Neuronal stem cell (in vitro differentiated cells): ENCODE data around the gene PAPPA.

Source experiments
- DNase-seq: peaks from one replicate; pipeline ENCODE4 v3.0.0-alpha.2; 2013; ENCODE audit warnings: low spot score
- H2AFZ ChIP-seq: one replicate; pipeline ENCODE4 v1.6.1; 2013; ENCODE audit warnings: mild to moderate bottlenecking, low read length, inconsistent platforms
- H2AK5ac ChIP-seq: 2 replicates; pipeline ENCODE4 v1.6.1; 2013; ENCODE audit warnings: low read depth, mild to moderate bottlenecking, inconsistent platforms, low read length, moderate library complexity, mixed read lengths
- H2BK120ac ChIP-seq: 2 replicates; pipeline ENCODE4 v1.6.1; 2013; ENCODE audit warnings: low read depth, mild to moderate bottlenecking, inconsistent platforms, low read length, moderate library complexity, mixed read lengths
- H2BK12ac ChIP-seq: one replicate; pipeline ENCODE4 v1.6.1; 2013; ENCODE audit warnings: low read length, inconsistent platforms
- H2BK15ac ChIP-seq: 2 replicates; pipeline ENCODE4 v1.6.1; 2013; ENCODE audit warnings: mild to moderate bottlenecking, low read length, inconsistent platforms, mixed read lengths
- H2BK5ac ChIP-seq: one replicate; pipeline ENCODE4 v1.6.1; 2013; ENCODE audit warnings: inconsistent platforms, mild to moderate bottlenecking, low read length, moderate library complexity
- H3K14ac ChIP-seq: one replicate; pipeline ENCODE4 v1.6.1; 2013; ENCODE audit warnings: low read length, inconsistent platforms
- H3K18ac ChIP-seq: 2 replicates; pipeline ENCODE4 v1.6.1; 2013; ENCODE audit warnings: low read length, inconsistent platforms
- H3K23ac ChIP-seq: 2 replicates; pipeline ENCODE4 v1.6.1; 2013; ENCODE audit warnings: low read depth, mild to moderate bottlenecking, mixed read lengths, low read length, inconsistent platforms; ENCODE audit not compliant: poor library complexity
- H3K27ac ChIP-seq: replicated peaks from 3 replicates; pipeline ENCODE4 v1.5.1; 2013; ENCODE audit warnings: low read length, inconsistent platforms
- H3K27me3 ChIP-seq, 3 experiments: 2 replicates each; pipeline ENCODE4 v1.6.1; 2013; ENCODE audit warnings: low read length in 3 of 3, mild to moderate bottlenecking in 2 of 3, inconsistent platforms in 1 of 3, low read depth in 1 of 3, mixed read lengths in 1 of 3, moderate library complexity in 1 of 3; ENCODE audit not compliant: control insufficient read depth in 3 of 3, insufficient read depth in 3 of 3
- H3K36me3 ChIP-seq, 2 donors: replicated peaks in 1 of 2; 2 replicates each; pipeline ENCODE4 v1.6.1; 2013; ENCODE audit warnings: low read length in 2 of 2; ENCODE audit not compliant: control insufficient read depth in 2 of 2, insufficient read depth in 2 of 2
- H3K4ac ChIP-seq: 2 replicates; pipeline ENCODE4 v1.6.1; 2013; ENCODE audit warnings: inconsistent platforms, mild to moderate bottlenecking, low read length, moderate library complexity
- H3K4me1 ChIP-seq, 2 donors: 1 replicate in 1 of 2; 2 replicates in 1 of 2; pipeline ENCODE4 v1.6.1; 2013; ENCODE audit warnings: low read length in 2 of 2, low read depth in 1 of 2; ENCODE audit not compliant: control insufficient read depth in 2 of 2, insufficient read depth in 1 of 2
- H3K4me2 ChIP-seq: one replicate; pipeline ENCODE4 v1.6.1; 2013; ENCODE audit warnings: mild to moderate bottlenecking, low read length, inconsistent platforms; ENCODE audit not compliant: insufficient read depth, poor library complexity, severe bottlenecking
- H3K4me3 ChIP-seq, 2 donors: 2 replicates each; pipeline ENCODE4 v1.5.1; 2013; ENCODE audit warnings: low read length in 2 of 2, mild to moderate bottlenecking in 2 of 2, inconsistent platforms in 1 of 2, moderate library complexity in 1 of 2
- H3K79me1 ChIP-seq: one replicate; pipeline ENCODE4 v1.6.1; 2013; ENCODE audit warnings: low read depth, mild to moderate bottlenecking, inconsistent platforms, low read length, moderate library complexity
- H3K9ac ChIP-seq: one replicate; pipeline ENCODE4 v1.6.1; 2013; ENCODE audit warnings: mild to moderate bottlenecking, low read depth, low read length, inconsistent platforms; ENCODE audit not compliant: poor library complexity
- H3K9me3 ChIP-seq, 2 donors: replicated peaks in 1 of 2; 2 replicates each; pipeline versions ENCODE3 to v1.6.1; 2013; ENCODE audit warnings: low read length in 2 of 2, mild to moderate bottlenecking in 2 of 2, inconsistent platforms in 1 of 2, low read depth in 1 of 2, mixed read lengths in 1 of 2, moderate library complexity in 1 of 2; ENCODE audit not compliant: control insufficient read depth in 2 of 2, insufficient read depth in 1 of 2
- H4K8ac ChIP-seq: one replicate; pipeline ENCODE4 v1.6.1; 2013; ENCODE audit warnings: low read depth, mild to moderate bottlenecking, inconsistent platforms, low read length, moderate library complexity
- H4K91ac ChIP-seq: one replicate; pipeline ENCODE4 v1.6.1; 2013; ENCODE audit warnings: low read length, low read depth, mild to moderate bottlenecking, inconsistent platforms; ENCODE audit not compliant: poor library complexity
- WGBS, 2 donors: extraction: QIAGEN DNeasy Blood & Tissue Kit; methylation state at CpG; one replicate each; pipeline ENCODE4 v1.1.7; 2013; ENCODE audit warnings: missing lambda C conversion rate in 2 of 2, mixed read lengths in 1 of 2; ENCODE audit not compliant: insufficient read length in 2 of 2, insufficient replicate concordance in 1 of 2; ENCODE audit errors: extremely low coverage in 2 of 2; 5-methylcytosine and 5-hydroxymethylcytosine counted together

PAPPA gene

DNA sequence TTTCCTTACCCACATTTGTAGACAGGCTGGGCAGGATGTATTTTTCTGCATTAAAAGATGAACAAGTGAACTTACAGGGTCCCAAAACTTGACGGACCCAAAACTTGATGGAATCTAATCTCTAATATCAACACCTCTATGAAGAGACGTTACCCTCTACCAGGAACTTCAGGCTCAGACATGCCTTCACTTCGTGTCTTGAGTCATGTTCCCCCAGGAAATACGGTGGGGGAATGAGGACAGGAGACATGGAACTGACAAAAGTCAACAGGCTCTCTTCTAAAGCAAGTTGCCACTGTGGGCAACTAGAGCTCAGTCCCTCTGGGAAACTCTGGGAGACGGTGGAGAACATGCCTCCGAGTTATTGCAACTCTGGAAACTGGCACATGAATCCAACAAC, 196.1 kb downstream of the PAPPA start:
- Histone ChIP-seq H2BK15ac (no peak overlapping the region), H3K4me1 (no peaks in the 10 kb centered on the region), H3K36me3 (peaks cover 0 to 93% of the 10 kb centered on the region in 2 donors)

GRCh38 chr9:116350213-116350612, 196.6 kb downstream of the PAPPA start:
- Histone ChIP-seq H3K27me3 (no peaks in the 10 kb centered on the region), H3K23ac (no peak overlapping the region), H2BK5ac (no peak overlapping the region), H3K14ac (no peak overlapping the region), H3K9me3 (no peaks in the 10 kb centered on the region), H3K4me3 (no peak overlapping the region), H2AK5ac (no peak overlapping the region), H2BK15ac (no peak overlapping the region), H3K4ac (no peak overlapping the region), H3K4me1 (no peaks in the 10 kb centered on the region), H3K4me2 (no peak overlapping the region), H3K18ac (no peak overlapping the region), H2BK120ac (no peak overlapping the region), H3K36me3 (peaks cover 0 to 93% of the 10 kb centered on the region in 2 donors), H2AFZ (no peak overlapping the region), H4K91ac (no peak overlapping the region), H3K27ac (no peak overlapping the region), H4K8ac (no peak overlapping the region), H3K79me1 (no peaks in the 10 kb centered on the region), H3K9ac (no peak overlapping the region), H2BK12ac (no peak overlapping the region)
- WGBS, 2 donors, result no CpG with 5 or more reads among the region's 2 CpGs
- DNase-seq, result no peak

More for the DNA sequence above, 196.1 kb downstream of the PAPPA start:
- H3K27ac ChIP-seq, result no peak overlapping the region
- no peak overlapping the region for H2BK120ac ChIP-seq
- no peak overlapping the region for H3K4me3 ChIP-seq
- H3K79me1 ChIP-seq, result no peaks in the 10 kb centered on the region
- no peak overlapping the region for H4K8ac ChIP-seq
- no peak overlapping the region for H3K23ac ChIP-seq
- no peaks in the 10 kb centered on the region for H3K9me3 ChIP-seq
- no peak overlapping the region for H4K91ac ChIP-seq
- H2AK5ac ChIP-seq, result no peak overlapping the region
- H2AFZ ChIP-seq, result no peak overlapping the region
- H3K18ac ChIP-seq, result no peak overlapping the region
- no peaks in the 10 kb centered on the region for H3K27me3 ChIP-seq
- no peak overlapping the region for H3K4ac ChIP-seq
- no peak overlapping the region for H2BK5ac ChIP-seq
- H2BK12ac ChIP-seq, result no peak overlapping the region
- DNase-seq, result no peak
- no CpG with 5 or more reads among the region's 6 CpGs for WGBS, 2 donors
- H3K4me2 ChIP-seq, result no peak overlapping the region
- H3K14ac ChIP-seq, result no peak overlapping the region
- no peak overlapping the region for H3K9ac ChIP-seq

DNA sequence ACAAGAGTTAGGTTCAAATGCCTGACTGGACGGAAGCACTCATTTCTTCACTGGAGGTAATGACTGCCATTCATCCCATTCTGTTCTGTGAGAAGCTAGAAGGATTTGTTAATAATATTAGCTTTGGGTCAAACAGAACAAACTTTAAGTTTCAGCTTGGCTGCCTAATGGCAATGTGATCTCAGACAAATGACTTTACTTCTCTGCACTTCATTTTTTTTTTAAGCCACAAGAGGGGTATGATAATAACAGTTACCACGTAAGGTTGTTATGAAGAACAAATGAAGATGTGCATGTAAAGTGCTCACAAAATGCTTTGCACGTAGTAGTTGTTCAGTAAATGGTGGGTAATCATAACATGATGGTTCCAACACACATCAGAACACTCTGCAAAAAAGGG, 199.4 kb downstream of the PAPPA start:
- no peak overlapping the region for H2AK5ac ChIP-seq
- no peak overlapping the region for H4K8ac ChIP-seq
- H3K27ac ChIP-seq, result no peak overlapping the region
- no peaks in the 10 kb centered on the region for H3K27me3 ChIP-seq
- H3K18ac ChIP-seq, result no peak overlapping the region
- no peak overlapping the region for H2AFZ ChIP-seq
- H3K23ac ChIP-seq, result no peak overlapping the region
- H2BK12ac ChIP-seq, result no peak overlapping the region
- no peak overlapping the region for H4K91ac ChIP-seq
- no CpG with 5 or more reads among the region's 3 CpGs for WGBS, 2 donors
- peaks cover 0 to 5% of the 10 kb centered on the region in 2 donors for H3K9me3 ChIP-seq
- H3K4me3 ChIP-seq, result no peak overlapping the region
- H3K4ac ChIP-seq, result no peak overlapping the region
- H3K14ac ChIP-seq, result no peak overlapping the region
- no peak overlapping the region for H2BK15ac ChIP-seq
- no peaks in the 10 kb centered on the region for H3K4me1 ChIP-seq
- no peak overlapping the region for H2BK120ac ChIP-seq
- H3K4me2 ChIP-seq, result no peak overlapping the region
- no peaks in the 10 kb centered on the region for H3K79me1 ChIP-seq
- no peak overlapping the region for H3K9ac ChIP-seq
- no peak overlapping the region for H2BK5ac ChIP-seq
- H3K36me3 ChIP-seq, result peaks cover 0 to 92% of the 10 kb centered on the region in 2 donors
- no peak for DNase-seq

DNA sequence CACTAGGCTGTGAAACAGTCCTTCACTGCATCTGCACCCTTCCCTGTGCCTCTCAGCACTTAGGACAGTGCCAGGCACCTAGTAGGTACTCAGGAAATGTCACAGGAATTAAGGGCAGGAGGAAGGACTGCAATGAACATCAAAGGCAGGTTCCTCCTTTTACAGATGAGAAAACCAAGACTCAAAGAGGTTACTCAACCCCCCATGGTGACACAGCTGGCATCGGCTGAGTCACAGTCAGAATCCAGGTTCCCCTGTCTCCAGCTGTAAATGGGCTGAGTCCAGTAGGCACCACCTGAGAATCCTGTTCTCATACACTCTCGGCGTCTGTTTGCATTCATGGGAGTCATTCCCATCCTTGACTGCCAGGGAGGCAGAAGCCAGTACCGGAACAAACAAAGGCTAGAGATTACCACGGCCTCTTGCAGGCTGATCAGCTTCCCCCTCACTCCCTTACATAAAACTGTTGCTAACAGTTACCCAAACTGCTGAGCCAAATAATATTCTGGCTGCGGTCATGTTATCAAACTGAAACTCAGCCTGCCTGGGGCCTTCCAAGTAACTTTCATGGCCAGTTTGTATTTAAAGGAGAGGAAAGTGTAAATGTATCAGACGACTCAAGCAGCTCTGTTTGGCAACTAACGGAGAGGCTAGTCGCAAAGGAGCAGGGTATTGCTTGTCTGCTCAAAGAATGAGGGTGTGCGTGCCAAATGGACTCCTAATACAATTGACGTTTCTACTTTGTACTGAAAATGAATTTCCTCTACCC, 201.7 kb downstream of the PAPPA start:
- H4K8ac ChIP-seq, result no peak overlapping the region
- H3K4me1 ChIP-seq, result no peaks in the 10 kb centered on the region
- no CpG with 5 or more reads among the region's 11 CpGs for WGBS, 2 donors
- no peak overlapping the region for H2AFZ ChIP-seq
- H3K27ac ChIP-seq, result no peak overlapping the region
- no peak overlapping the region for H3K18ac ChIP-seq
- H3K36me3 ChIP-seq, result peaks cover 0 to 92% of the 10 kb centered on the region in 2 donors
- no peak overlapping the region for H2BK120ac ChIP-seq
- H3K9me3 ChIP-seq, result peaks cover 0 to 5% of the 10 kb centered on the region in 2 donors
- no peak for DNase-seq
- no peak overlapping the region for H3K4me3 ChIP-seq
- H4K91ac ChIP-seq, result no peak overlapping the region
- H3K4me2 ChIP-seq, result no peak overlapping the region
- H3K14ac ChIP-seq, result no peak overlapping the region
- no peak overlapping the region for H2BK15ac ChIP-seq
- H2BK12ac ChIP-seq, result no peak overlapping the region
- H3K23ac ChIP-seq, result no peak overlapping the region
- no peak overlapping the region for H3K9ac ChIP-seq
- no peaks in the 10 kb centered on the region for H3K27me3 ChIP-seq
- H3K4ac ChIP-seq, result no peak overlapping the region
- H2AK5ac ChIP-seq, result no peak overlapping the region
- H2BK5ac ChIP-seq, result no peak overlapping the region
- H3K79me1 ChIP-seq, result no peaks in the 10 kb centered on the region
